HEK293 (cell line): ENCODE data around the gene HTR4.
"Not testable (repeated sequence)": the region's sequence is repeated elsewhere in the genome, so short reads cannot be mapped to it uniquely, and the experiment has no call there.

Experiments
- CTCF ChIA-PET: fragments of 350-600 bp; formaldehyde crosslinking; extraction: SDS; loops from one replicate; lab custom pipeline; 2021; ENCODE audit warnings: antibody characterized with exemption; lab: Yijun Ruan, JAX
- POLR2A ChIA-PET: fragments of 300-600 bp; formaldehyde crosslinking; extraction: SDS; loops from one replicate; lab custom pipeline; 2020; ENCODE audit warnings: antibody characterized with exemption, inconsistent platforms; lab: Yijun Ruan, JAX
- H3K27ac ChIP-seq: fragments of 200-500 bp; sonication (Bioruptor generic); 2 replicates; pipeline ENCODE4 v1.5.1; 2014; ENCODE audit warnings: low read depth, low read length, control low read depth, inconsistent platforms; ENCODE audit errors: extremely low read depth
- H3K36me3 ChIP-seq, 2 experiments: fragments of 200-500 bp in 1 of 2; sonication (Bioruptor generic) in 1 of 2; 1 replicate in 1 of 2; 2 replicates in 1 of 2; pipeline ENCODE4 v1.5.1; 2014 to 2017; ENCODE audit warnings: inconsistent platforms in 2 of 2, low read length in 2 of 2; ENCODE audit not compliant: control insufficient read depth in 2 of 2, insufficient read depth in 1 of 2
- H3K4me1 ChIP-seq: fragments of 200-500 bp; sonication (Bioruptor generic); 2 replicates; pipeline ENCODE4 v1.5.1; 2014; ENCODE audit warnings: mild to moderate bottlenecking, low read length, inconsistent platforms; ENCODE audit not compliant: control insufficient read depth, insufficient read depth
- H3K4me3 ChIP-seq: 2 replicates; pipeline ENCODE4 v1.5.1; 2011; ENCODE audit warnings: low read depth, mild to moderate bottlenecking, control low read depth, low read length, moderate library complexity
- H3K9me3 ChIP-seq: fragments of 200-500 bp; sonication (Bioruptor generic); 2 replicates; pipeline ENCODE4 v1.5.1; 2014; ENCODE audit warnings: low read depth, low read length, inconsistent platforms; ENCODE audit not compliant: control insufficient read depth, insufficient read depth
- GLIS2 ChIP-seq: fragments of 450-650 bp; formaldehyde crosslinking; IDR thresholded peaks from 2 replicates; pipeline ENCODE4 v1.5.1; 2016; ENCODE audit warnings: missing biosample characterization, missing genetic modification characterization
- KLF10 ChIP-seq: fragments of 450-650 bp; IDR thresholded peaks from 2 replicates; pipeline ENCODE4 v1.5.1; 2018; ENCODE audit warnings: missing biosample characterization, mild to moderate bottlenecking, missing genetic modification characterization
- MYNN ChIP-seq: fragments of 450-650 bp; formaldehyde crosslinking; IDR thresholded peaks from 2 replicates; pipeline ENCODE4 v1.5.1; 2016; ENCODE audit warnings: missing biosample characterization, missing genetic modification characterization, borderline replicate concordance
- SCRT2 ChIP-seq: fragments of 450-650 bp; formaldehyde crosslinking; IDR thresholded peaks from 2 replicates; pipeline ENCODE4 v1.5.1; 2016; ENCODE audit warnings: missing biosample characterization, missing genetic modification characterization
- ZBTB26 ChIP-seq: fragments of 450-650 bp; formaldehyde crosslinking; optimal IDR thresholded peaks from 2 replicates; pipeline ENCODE3; 2016; ENCODE audit warnings: missing biosample characterization, mild to moderate bottlenecking, missing genetic modification characterization
- ZNF138 ChIP-seq: fragments of 450-650 bp; formaldehyde crosslinking; IDR thresholded peaks from 2 replicates; pipeline ENCODE4 v1.5.1; 2016; ENCODE audit warnings: missing biosample characterization, missing genetic modification characterization, borderline replicate concordance
- ZNF175 ChIP-seq: fragments of 450-650 bp; formaldehyde crosslinking; IDR thresholded peaks from 2 replicates; pipeline ENCODE4 v1.5.1; 2016; ENCODE audit warnings: missing biosample characterization, missing genetic modification characterization
- ZNF223 ChIP-seq: fragments of 450-650 bp; formaldehyde crosslinking; IDR thresholded peaks from 2 replicates; pipeline ENCODE4 v1.5.1; 2016; ENCODE audit warnings: missing biosample characterization, missing genetic modification characterization
- ZNF292 ChIP-seq: fragments of 450-650 bp; formaldehyde crosslinking; IDR thresholded peaks from 2 replicates; pipeline ENCODE4 v1.5.1; 2016; ENCODE audit warnings: low read depth, missing biosample characterization, missing genetic modification characterization, borderline replicate concordance
- ZNF404 ChIP-seq: fragments of 450-650 bp; formaldehyde crosslinking; IDR thresholded peaks from 2 replicates; pipeline ENCODE4 v1.5.1; 2017; ENCODE audit warnings: missing biosample characterization, missing genetic modification characterization
- ZNF473 ChIP-seq: fragments of 450-650 bp; formaldehyde crosslinking; IDR thresholded peaks from 2 replicates; pipeline ENCODE4 v1.5.1; 2017; ENCODE audit warnings: missing biosample characterization, missing genetic modification characterization
- ZNF549 ChIP-seq: fragments of 450-650 bp; IDR thresholded peaks from 2 replicates; pipeline ENCODE4 v1.5.1; 2018; ENCODE audit warnings: missing biosample characterization, missing genetic modification characterization, mild to moderate bottlenecking, inconsistent platforms, moderate library complexity
- ZNF626 ChIP-seq: fragments of 450-650 bp; sonication (Bioruptor Pico); formaldehyde crosslinking; IDR thresholded peaks from 2 replicates; pipeline ENCODE4 v1.5.1; 2018; ENCODE audit warnings: missing biosample characterization, missing genetic modification characterization, inconsistent platforms
- ZNF830 ChIP-seq: fragments of 450-650 bp; IDR thresholded peaks from 2 replicates; pipeline ENCODE4 v1.5.0; 2018; ENCODE audit warnings: missing biosample characterization, missing genetic modification characterization, low read depth, mild to moderate bottlenecking, moderate library complexity
- TF ChIP-seq, protein P1 (sequence below): IDR thresholded peaks from 2 replicates; pipeline ENCODE4 v1.6.1; 2011; ENCODE audit warnings: mild to moderate bottlenecking, low read depth, low read length, borderline replicate concordance
- TF ChIP-seq, protein P2 (sequence below): fragments of 450-650 bp; formaldehyde crosslinking; IDR thresholded peaks from 2 replicates; pipeline ENCODE4 v1.5.1; 2016; ENCODE audit warnings: missing biosample characterization, missing genetic modification characterization, low read depth
- TF ChIP-seq, protein P3 (sequence below): fragments of 450-650 bp; formaldehyde crosslinking; IDR thresholded peaks from 2 replicates; pipeline ENCODE4 v1.5.1; 2017; ENCODE audit warnings: missing biosample characterization, missing genetic modification characterization
- TF ChIP-seq, protein P4 (sequence below): fragments of 450-650 bp; formaldehyde crosslinking; IDR thresholded peaks from 2 replicates; pipeline ENCODE4 v1.5.1; 2017; ENCODE audit warnings: missing biosample characterization, missing genetic modification characterization

HTR4 gene

DNA sequence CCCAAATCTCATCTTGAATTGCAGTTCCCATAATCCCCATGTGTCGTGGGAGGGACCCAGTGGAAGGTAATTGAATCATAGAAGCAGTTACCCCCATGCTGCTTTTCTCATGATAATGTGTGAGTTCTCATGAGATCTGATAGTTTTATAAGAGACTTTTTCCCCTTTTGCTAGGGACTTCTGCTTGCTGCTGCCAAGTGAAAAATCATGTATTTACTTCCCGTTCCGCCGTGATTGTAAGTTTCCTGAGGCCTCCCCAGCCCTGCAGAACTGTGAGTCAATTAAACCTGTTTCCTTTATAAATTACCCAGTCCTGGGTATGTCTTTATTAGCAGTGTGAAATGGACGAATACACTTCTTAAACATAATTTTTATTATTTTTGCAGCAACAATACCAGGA lies 185.6 kb downstream of the HTR4 start:
- H3K36me3 ChIP-seq, CTCF ChIA-PET, H3K9me3 ChIP-seq, H3K4me1 ChIP-seq, POLR2A ChIA-PET, H3K4me3 ChIP-seq, H3K27ac ChIP-seq: not testable (repeated sequence)

DNA sequence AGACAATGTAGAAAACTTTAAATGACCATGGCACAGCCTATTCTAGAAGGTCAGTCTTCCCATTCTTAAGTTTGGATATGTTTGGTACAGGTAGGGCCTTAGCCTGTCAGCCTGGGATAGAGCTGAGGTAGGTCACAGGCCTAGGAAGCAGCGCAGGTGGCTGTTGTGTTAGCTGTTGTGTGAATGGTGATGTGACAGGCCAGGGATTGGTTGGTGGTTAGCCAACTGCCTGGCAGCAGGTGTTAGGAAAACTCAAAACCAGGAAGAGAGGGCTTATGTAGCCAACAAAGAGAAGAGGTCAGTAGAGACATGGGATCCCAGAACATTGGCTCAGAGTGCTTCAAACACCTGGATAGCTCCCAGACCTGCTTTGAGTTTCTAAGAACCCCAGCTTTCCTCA lies 186.4 kb downstream of the HTR4 start:
- Histone ChIP-seq H3K36me3 (no peaks in the 10 kb centered on the region), H3K9me3 (no peaks in the 10 kb centered on the region), H3K4me1 (no peaks in the 10 kb centered on the region), H3K27ac (no peak overlapping the region), H3K4me3 (no peak overlapping the region)
- POLR2A ChIA-PET, result no interaction called here
- TF ChIP-seq MYNN (tag by site-specific recombination) (no peak), ZNF292 (tag by site-specific recombination) (no peak), ZNF830 (tag by site-specific recombination) (no peak), ZNF549 (tag by site-specific recombination) (no peak), ZBTB26 (no peak), KLF10 (no peak)
- TF ChIP-seq, protein P1, sequence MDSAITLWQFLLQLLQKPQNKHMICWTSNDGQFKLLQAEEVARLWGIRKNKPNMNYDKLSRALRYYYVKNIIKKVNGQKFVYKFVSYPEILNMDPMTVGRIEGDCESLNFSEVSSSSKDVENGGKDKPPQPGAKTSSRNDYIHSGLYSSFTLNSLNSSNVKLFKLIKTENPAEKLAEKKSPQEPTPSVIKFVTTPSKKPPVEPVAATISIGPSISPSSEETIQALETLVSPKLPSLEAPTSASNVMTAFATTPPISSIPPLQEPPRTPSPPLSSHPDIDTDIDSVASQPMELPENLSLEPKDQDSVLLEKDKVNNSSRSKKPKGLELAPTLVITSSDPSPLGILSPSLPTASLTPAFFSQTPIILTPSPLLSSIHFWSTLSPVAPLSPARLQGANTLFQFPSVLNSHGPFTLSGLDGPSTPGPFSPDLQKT, result no peak
- TF ChIP-seq, protein P2, sequence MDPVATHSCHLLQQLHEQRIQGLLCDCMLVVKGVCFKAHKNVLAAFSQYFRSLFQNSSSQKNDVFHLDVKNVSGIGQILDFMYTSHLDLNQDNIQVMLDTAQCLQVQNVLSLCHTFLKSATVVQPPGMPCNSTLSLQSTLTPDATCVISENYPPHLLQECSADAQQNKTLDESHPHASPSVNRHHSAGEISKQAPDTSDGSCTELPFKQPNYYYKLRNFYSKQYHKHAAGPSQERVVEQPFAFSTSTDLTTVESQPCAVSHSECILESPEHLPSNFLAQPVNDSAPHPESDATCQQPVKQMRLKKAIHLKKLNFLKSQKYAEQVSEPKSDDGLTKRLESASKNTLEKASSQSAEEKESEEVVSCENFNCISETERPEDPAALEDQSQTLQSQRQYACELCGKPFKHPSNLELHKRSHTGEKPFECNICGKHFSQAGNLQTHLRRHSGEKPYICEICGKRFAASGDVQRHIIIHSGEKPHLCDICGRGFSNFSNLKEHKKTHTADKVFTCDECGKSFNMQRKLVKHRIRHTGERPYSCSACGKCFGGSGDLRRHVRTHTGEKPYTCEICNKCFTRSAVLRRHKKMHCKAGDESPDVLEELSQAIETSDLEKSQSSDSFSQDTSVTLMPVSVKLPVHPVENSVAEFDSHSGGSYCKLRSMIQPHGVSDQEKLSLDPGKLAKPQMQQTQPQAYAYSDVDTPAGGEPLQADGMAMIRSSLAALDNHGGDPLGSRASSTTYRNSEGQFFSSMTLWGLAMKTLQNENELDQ (tag by site-specific recombination), result no peak
- TF ChIP-seq, protein P3, sequence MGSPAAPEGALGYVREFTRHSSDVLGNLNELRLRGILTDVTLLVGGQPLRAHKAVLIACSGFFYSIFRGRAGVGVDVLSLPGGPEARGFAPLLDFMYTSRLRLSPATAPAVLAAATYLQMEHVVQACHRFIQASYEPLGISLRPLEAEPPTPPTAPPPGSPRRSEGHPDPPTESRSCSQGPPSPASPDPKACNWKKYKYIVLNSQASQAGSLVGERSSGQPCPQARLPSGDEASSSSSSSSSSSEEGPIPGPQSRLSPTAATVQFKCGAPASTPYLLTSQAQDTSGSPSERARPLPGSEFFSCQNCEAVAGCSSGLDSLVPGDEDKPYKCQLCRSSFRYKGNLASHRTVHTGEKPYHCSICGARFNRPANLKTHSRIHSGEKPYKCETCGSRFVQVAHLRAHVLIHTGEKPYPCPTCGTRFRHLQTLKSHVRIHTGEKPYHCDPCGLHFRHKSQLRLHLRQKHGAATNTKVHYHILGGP (tag by site-specific recombination), result no peak
- CTCF ChIA-PET, result interaction anchor here (0.6 kb wide), 1 partner anchor 166 kb away, joined by 3 read pairs; no protein-coding TSS in a partner anchor

GRCh38 chr5:148466236-148466580 lies 188.1 kb downstream of the HTR4 start:
- Histone ChIP-seq H3K9me3 (no peaks in the 10 kb centered on the region), H3K4me3 (no peak overlapping the region), H3K36me3 (no peaks in the 10 kb centered on the region), H3K27ac (no peak overlapping the region), H3K4me1 (no peaks in the 10 kb centered on the region)
- CTCF ChIA-PET, result interaction anchor here (0.6 to 1.8 kb wide), 2 partner anchors 18 to 264 kb away, joined by 3 to 9 read pairs; no protein-coding TSS in a partner anchor
- POLR2A ChIA-PET, result no interaction called here
- TF ChIP-seq ZNF138 (no peak), ZNF223 (tag by site-specific recombination) (no peak), ZNF626 (tag by site-specific recombination) (no peak), ZNF175 (tag by site-specific recombination) (no peak), ZNF473 (tag by site-specific recombination) (no peak), SCRT2 (tag by site-specific recombination) (no peak), GLIS2 (no peak), ZNF404 (tag by site-specific recombination) (no peak)
- TF ChIP-seq, protein P4, sequence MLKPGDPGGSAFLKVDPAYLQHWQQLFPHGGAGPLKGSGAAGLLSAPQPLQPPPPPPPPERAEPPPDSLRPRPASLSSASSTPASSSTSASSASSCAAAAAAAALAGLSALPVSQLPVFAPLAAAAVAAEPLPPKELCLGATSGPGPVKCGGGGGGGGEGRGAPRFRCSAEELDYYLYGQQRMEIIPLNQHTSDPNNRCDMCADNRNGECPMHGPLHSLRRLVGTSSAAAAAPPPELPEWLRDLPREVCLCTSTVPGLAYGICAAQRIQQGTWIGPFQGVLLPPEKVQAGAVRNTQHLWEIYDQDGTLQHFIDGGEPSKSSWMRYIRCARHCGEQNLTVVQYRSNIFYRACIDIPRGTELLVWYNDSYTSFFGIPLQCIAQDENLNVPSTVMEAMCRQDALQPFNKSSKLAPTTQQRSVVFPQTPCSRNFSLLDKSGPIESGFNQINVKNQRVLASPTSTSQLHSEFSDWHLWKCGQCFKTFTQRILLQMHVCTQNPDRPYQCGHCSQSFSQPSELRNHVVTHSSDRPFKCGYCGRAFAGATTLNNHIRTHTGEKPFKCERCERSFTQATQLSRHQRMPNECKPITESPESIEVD, result no peak
- TF ChIP-seq, protein P2 (tag by site-specific recombination), result no peak
